ENCODE data around the gene DUSP10.

DNA sequence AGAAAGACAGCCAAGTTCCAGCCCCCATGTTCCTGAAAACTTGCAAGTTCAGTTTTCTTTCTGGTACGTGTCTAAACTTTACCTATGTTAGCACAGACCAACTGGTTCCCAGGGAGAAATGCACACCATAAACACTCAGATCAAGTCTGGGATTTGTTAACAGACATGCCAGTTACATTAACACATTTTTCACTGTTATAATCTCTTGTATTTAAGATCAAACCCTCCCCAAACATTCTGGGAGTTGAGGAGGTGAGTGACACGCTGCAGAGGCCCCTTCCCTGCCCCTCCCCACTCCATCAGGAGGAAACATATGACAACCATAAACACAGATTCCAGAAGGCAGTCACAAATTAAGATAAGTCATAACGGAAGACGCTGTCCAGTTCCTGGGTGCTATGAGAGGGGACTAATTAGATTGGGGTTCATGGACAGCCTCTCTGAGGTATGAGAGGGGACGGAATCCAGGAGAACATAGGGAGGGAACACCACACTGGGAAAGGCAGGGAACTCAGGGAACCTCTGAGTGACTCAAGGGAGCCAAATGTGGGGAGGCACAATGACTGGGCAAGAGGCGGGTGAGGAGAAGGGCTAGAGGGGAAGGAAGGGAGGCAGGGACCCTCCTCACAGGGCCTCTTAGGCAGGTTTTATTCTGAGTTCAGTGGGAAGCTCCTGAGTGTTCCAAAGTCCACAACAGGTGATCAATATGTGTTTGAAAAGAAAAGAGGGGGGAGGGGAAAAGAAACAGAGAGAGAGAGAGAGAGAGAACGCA lies 25.0 kb downstream of the DUSP10 start:
- TF ChIP-seq RAD21 (conservative IDR thresholded peaks at IDR 0.05) (no peak), EZH2 (IDR thresholded peaks at IDR 0.05; ENCODE audit: borderline replicate concordance, insufficient read depth, low read length, poor library complexity, severe bottlenecking) (no peak), MXI1 (conservative IDR thresholded peaks at IDR 0.05; ENCODE audit: poor library complexity, severe bottlenecking) (no peak), SMC3 (conservative IDR thresholded peaks at IDR 0.05; ENCODE audit: poor library complexity) (no peak), POLR2AphosphoS5 (IDR thresholded peaks at IDR 0.05) (no peak), TAF1 (IDR thresholded peaks at IDR 0.05; ENCODE audit: low read depth) (no peak)
- TF ChIP-seq, protein P1, sequence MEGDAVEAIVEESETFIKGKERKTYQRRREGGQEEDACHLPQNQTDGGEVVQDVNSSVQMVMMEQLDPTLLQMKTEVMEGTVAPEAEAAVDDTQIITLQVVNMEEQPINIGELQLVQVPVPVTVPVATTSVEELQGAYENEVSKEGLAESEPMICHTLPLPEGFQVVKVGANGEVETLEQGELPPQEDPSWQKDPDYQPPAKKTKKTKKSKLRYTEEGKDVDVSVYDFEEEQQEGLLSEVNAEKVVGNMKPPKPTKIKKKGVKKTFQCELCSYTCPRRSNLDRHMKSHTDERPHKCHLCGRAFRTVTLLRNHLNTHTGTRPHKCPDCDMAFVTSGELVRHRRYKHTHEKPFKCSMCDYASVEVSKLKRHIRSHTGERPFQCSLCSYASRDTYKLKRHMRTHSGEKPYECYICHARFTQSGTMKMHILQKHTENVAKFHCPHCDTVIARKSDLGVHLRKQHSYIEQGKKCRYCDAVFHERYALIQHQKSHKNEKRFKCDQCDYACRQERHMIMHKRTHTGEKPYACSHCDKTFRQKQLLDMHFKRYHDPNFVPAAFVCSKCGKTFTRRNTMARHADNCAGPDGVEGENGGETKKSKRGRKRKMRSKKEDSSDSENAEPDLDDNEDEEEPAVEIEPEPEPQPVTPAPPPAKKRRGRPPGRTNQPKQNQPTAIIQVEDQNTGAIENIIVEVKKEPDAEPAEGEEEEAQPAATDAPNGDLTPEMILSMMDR (IDR thresholded peaks at IDR 0.05; ENCODE audit: poor library complexity, severe bottlenecking): no peak
- TF ChIP-seq, protein P2, sequence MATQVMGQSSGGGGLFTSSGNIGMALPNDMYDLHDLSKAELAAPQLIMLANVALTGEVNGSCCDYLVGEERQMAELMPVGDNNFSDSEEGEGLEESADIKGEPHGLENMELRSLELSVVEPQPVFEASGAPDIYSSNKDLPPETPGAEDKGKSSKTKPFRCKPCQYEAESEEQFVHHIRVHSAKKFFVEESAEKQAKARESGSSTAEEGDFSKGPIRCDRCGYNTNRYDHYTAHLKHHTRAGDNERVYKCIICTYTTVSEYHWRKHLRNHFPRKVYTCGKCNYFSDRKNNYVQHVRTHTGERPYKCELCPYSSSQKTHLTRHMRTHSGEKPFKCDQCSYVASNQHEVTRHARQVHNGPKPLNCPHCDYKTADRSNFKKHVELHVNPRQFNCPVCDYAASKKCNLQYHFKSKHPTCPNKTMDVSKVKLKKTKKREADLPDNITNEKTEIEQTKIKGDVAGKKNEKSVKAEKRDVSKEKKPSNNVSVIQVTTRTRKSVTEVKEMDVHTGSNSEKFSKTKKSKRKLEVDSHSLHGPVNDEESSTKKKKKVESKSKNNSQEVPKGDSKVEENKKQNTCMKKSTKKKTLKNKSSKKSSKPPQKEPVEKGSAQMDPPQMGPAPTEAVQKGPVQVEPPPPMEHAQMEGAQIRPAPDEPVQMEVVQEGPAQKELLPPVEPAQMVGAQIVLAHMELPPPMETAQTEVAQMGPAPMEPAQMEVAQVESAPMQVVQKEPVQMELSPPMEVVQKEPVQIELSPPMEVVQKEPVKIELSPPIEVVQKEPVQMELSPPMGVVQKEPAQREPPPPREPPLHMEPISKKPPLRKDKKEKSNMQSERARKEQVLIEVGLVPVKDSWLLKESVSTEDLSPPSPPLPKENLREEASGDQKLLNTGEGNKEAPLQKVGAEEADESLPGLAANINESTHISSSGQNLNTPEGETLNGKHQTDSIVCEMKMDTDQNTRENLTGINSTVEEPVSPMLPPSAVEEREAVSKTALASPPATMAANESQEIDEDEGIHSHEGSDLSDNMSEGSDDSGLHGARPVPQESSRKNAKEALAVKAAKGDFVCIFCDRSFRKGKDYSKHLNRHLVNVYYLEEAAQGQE (IDR thresholded peaks at IDR 0.05; ENCODE audit: borderline replicate concordance): no peak
